H1 (cell line): Measurements from ENCODE around the gene ATG5. TPM values are rescaled to one million over a fixed set of nuclear protein-coding genes. Genes with fewer than 3 reads are reported as not detected.

Experiments used
- CTCF ChIA-PET: fragments of 300-600 bp; sonication (Branson Sonifier 250); formaldehyde crosslinking; loops from one replicate; lab custom pipeline; 2021; ENCODE audit not compliant: partially characterized antibody; lab: Charles Lee
- POLR2A ChIA-PET: fragments of 300-600 bp; sonication (Branson Sonifier 250); formaldehyde crosslinking; loops from one replicate; lab custom pipeline; 2021; ENCODE audit warnings: inconsistent platforms; ENCODE audit not compliant: partially characterized antibody; lab: Charles Lee
- DNase-seq, 2 experiments: peaks; one replicate each; pipeline versions ENCODE4 v3.0.0 to v3.0.0-alpha.2; 2010 to 2022; ENCODE audit warnings: low spot score in 2 of 2, low read depth in 1 of 2, mixed read lengths in 1 of 2
- FAIRE-seq: peaks from 2 replicates; lab custom pipeline; 2011; peaks lifted over from hg19 to GRCh38; lab: Jason Lieb, UNC
- H2AFZ ChIP-seq: 2 replicates; pipeline ENCODE4 v1.8.1; 2012; ENCODE audit warnings: low read length, inconsistent platforms
- H2AK5ac ChIP-seq: 2 replicates; pipeline ENCODE4 v1.6.1; 2013; ENCODE audit warnings: low read depth, low read length
- H2BK120ac ChIP-seq: replicated peaks from 2 replicates; pipeline ENCODE3; 2013; ENCODE audit warnings: low read depth, low read length, inconsistent platforms
- H2BK12ac ChIP-seq: 2 replicates; pipeline ENCODE4 v1.6.1; 2013; ENCODE audit warnings: low read depth, low read length
- H2BK15ac ChIP-seq: 2 replicates; pipeline ENCODE4 v1.6.1; 2013; ENCODE audit warnings: low read length
- H2BK20ac ChIP-seq: 2 replicates; pipeline ENCODE4 v1.6.1; 2013; ENCODE audit warnings: low read length
- H2BK5ac ChIP-seq: 2 replicates; pipeline ENCODE4 v1.6.1; 2013; ENCODE audit warnings: low read depth, low read length
- H3K14ac ChIP-seq: 2 replicates; pipeline ENCODE4 v1.6.1; 2013; ENCODE audit warnings: inconsistent platforms; ENCODE audit not compliant: insufficient read length
- H3K18ac ChIP-seq: 2 replicates; pipeline ENCODE4 v1.6.1; 2013; ENCODE audit warnings: low read length; ENCODE audit errors: extremely low read depth
- H3K23ac ChIP-seq: 2 replicates; pipeline ENCODE4 v1.6.1; 2013; ENCODE audit warnings: inconsistent platforms; ENCODE audit not compliant: insufficient read length
- H3K23me2 ChIP-seq: 2 replicates; pipeline ENCODE4 v1.6.1; 2013; ENCODE audit warnings: low read depth, low read length
- H3K27ac ChIP-seq: 2 replicates; pipeline ENCODE4 v1.6.1; 2011; ENCODE audit warnings: low read depth, low read length, inconsistent platforms
- H3K27me3 ChIP-seq, 4 experiments: replicated peaks in 1 of 4; 1 replicate in 1 of 4; 2 replicates in 3 of 4; pipeline versions ENCODE4 v1.6.1 to v1.8.1; 2011 to 2013; ENCODE audit warnings: low read length in 3 of 4, mild to moderate bottlenecking in 3 of 4, inconsistent platforms in 2 of 4, mixed read lengths in 2 of 4, moderate library complexity in 1 of 4; ENCODE audit not compliant: control insufficient read depth in 3 of 4, insufficient read depth in 3 of 4; ENCODE audit errors: extremely low read depth in 1 of 4
- H3K36me3 ChIP-seq, 4 experiments: 2 replicates each; pipeline versions ENCODE4 v1.6.1 to v1.8.1; 2011 to 2013; ENCODE audit warnings: mild to moderate bottlenecking in 4 of 4, low read length in 3 of 4, moderate library complexity in 2 of 4, control low read depth in 1 of 4, inconsistent platforms in 1 of 4; ENCODE audit not compliant: insufficient read depth in 4 of 4, control insufficient read depth in 2 of 4
- H3K4ac ChIP-seq: replicated peaks from 2 replicates; pipeline ENCODE3; 2013; ENCODE audit warnings: low read length, low read depth, mixed read lengths, inconsistent platforms; ENCODE audit not compliant: insufficient read length
- H3K4me1 ChIP-seq, 4 experiments: replicated peaks in 1 of 4; 1 replicate in 1 of 4; 2 replicates in 3 of 4; pipeline versions ENCODE4 v1.6.1 to v1.8.1; 2011 to 2013; ENCODE audit warnings: low read length in 3 of 4, inconsistent platforms in 2 of 4, mixed read lengths in 1 of 4; ENCODE audit not compliant: insufficient read depth in 4 of 4, control insufficient read depth in 3 of 4
- H3K4me2 ChIP-seq, 2 experiments: 2 replicates each; pipeline versions ENCODE4 v1.6.1 to v1.8.1; 2011 to 2013; ENCODE audit warnings: low read depth in 2 of 2, low read length in 2 of 2, control low read depth in 1 of 2, inconsistent platforms in 1 of 2, mild to moderate bottlenecking in 1 of 2; ENCODE audit not compliant: insufficient read depth in 1 of 2
- H3K4me3 ChIP-seq, 4 experiments: fragments of 200-600, 300-600 bp in 1 of 4; sonication (generic), shearing (Covaris generic), sonication (Bioruptor Twin) in 1 of 4; 2 replicates each; pipeline versions ENCODE4 v1.5.1 to v1.8.1; 2011 to 2016; ENCODE audit warnings: low read length in 4 of 4, low read depth in 3 of 4, control low read depth in 2 of 4, inconsistent platforms in 2 of 4, mild to moderate bottlenecking in 2 of 4, mixed read lengths in 1 of 4, moderate library complexity in 1 of 4; ENCODE audit not compliant: insufficient read depth in 2 of 4; ENCODE audit errors: extremely low read depth in 1 of 4
- H3K56ac ChIP-seq: replicated peaks from 2 replicates; pipeline ENCODE3; 2013; ENCODE audit warnings: low read depth, mild to moderate bottlenecking, mixed read lengths, low read length, inconsistent platforms; ENCODE audit not compliant: insufficient read length
- H3K79me1 ChIP-seq: 2 replicates; pipeline ENCODE4 v1.6.1; 2013; ENCODE audit warnings: low read depth, low read length, control low read depth
- H3K79me2 ChIP-seq, 2 experiments: 2 replicates each; pipeline versions ENCODE4 v1.6.1 to v1.8.1; 2012 to 2013; ENCODE audit warnings: low read length in 2 of 2, mild to moderate bottlenecking in 2 of 2, inconsistent platforms in 1 of 2; ENCODE audit not compliant: insufficient read depth in 2 of 2, control insufficient read depth in 1 of 2
- H3K9ac ChIP-seq, 4 experiments: replicated peaks in 1 of 4; 1 replicate in 1 of 4; 2 replicates in 3 of 4; pipeline versions ENCODE4 v1.6.1 to v1.8.1; 2011 to 2013; ENCODE audit warnings: low read depth in 3 of 4, low read length in 3 of 4, control low read depth in 2 of 4, mild to moderate bottlenecking in 2 of 4, moderate library complexity in 2 of 4, inconsistent platforms in 1 of 4; ENCODE audit errors: extremely low read depth in 1 of 4
- H3K9me3 ChIP-seq, 2 experiments: 2 replicates each; pipeline versions ENCODE4 v1.6.1 to v1.8.1; 2012 to 2013; ENCODE audit warnings: mild to moderate bottlenecking in 2 of 2, moderate library complexity in 2 of 2, control low read depth in 1 of 2, inconsistent platforms in 1 of 2, low read depth in 1 of 2, low read length in 1 of 2, mixed read lengths in 1 of 2; ENCODE audit not compliant: insufficient read depth in 2 of 2
- H4K20me1 ChIP-seq, 2 experiments: replicated peaks in 1 of 2; 2 replicates each; pipeline versions ENCODE3 to v1.8.1; 2011 to 2013; ENCODE audit warnings: inconsistent platforms in 2 of 2, low read length in 2 of 2, mild to moderate bottlenecking in 1 of 2; ENCODE audit not compliant: insufficient read depth in 2 of 2, control insufficient read depth in 1 of 2
- H4K5ac ChIP-seq: 2 replicates; pipeline ENCODE4 v1.6.1; 2013; ENCODE audit warnings: low read length, low read depth, mixed read lengths, inconsistent platforms; ENCODE audit not compliant: insufficient read length
- H4K8ac ChIP-seq: 2 replicates; pipeline ENCODE4 v1.8.0; 2013; ENCODE audit warnings: mild to moderate bottlenecking, moderate library complexity, low read length, inconsistent platforms; ENCODE audit not compliant: insufficient read depth; ENCODE audit errors: extremely low read depth
- H4K91ac ChIP-seq: replicated peaks from 2 replicates; pipeline ENCODE3; 2013; ENCODE audit warnings: low read length, mixed read lengths, inconsistent platforms; ENCODE audit not compliant: insufficient read length
- HDAC6 ChIP-seq: IDR thresholded peaks from one replicate; pipeline ENCODE4 v1.7.1; 2012; ENCODE audit warnings: low read depth, mild to moderate bottlenecking, inconsistent platforms, low read length, moderate library complexity
- SIRT6 ChIP-seq: IDR thresholded peaks from one replicate; pipeline ENCODE4 v1.7.1; 2012; ENCODE audit warnings: low read length, inconsistent platforms
- SP1 ChIP-seq: IDR thresholded peaks from 2 replicates; pipeline ENCODE4 v1.6.1; 2011; ENCODE audit warnings: low read depth, low read length
- SP4 ChIP-seq: IDR thresholded peaks from 2 replicates; pipeline ENCODE4 v1.6.1; 2012; ENCODE audit warnings: low read length, inconsistent platforms
- SRF ChIP-seq: IDR thresholded peaks from 2 replicates; pipeline ENCODE4 v1.6.1; 2011; ENCODE audit warnings: mild to moderate bottlenecking, low read depth, low read length, moderate library complexity
- TCF12 ChIP-seq: IDR thresholded peaks from 2 replicates; pipeline ENCODE4 v1.6.1; 2011; ENCODE audit warnings: low read depth, mild to moderate bottlenecking, low read length
- WGBS, 2 experiments: shearing (Covaris generic) in 1 of 2; methylation state at CpG; one replicate each; pipeline versions ENCODE4 v1.1.6 to v1.1.7; 2013 to 2015; ENCODE audit warnings: low lambda C conversion rate in 2 of 2, mixed read lengths in 2 of 2, inconsistent platforms in 1 of 2, low coverage in 1 of 2, missing lambda C conversion rate in 1 of 2; ENCODE audit not compliant: insufficient replicate concordance in 2 of 2, insufficient coverage in 1 of 2, insufficient read length in 1 of 2; ENCODE audit errors: extremely low coverage in 1 of 2, missing lambda C conversion rate in 1 of 2; 5-methylcytosine and 5-hydroxymethylcytosine counted together
- polyA plus RNA-seq, 7 experiments: library from polyadenylated mRNA; depleted of rRNA in 3 of 7; stranded (reverse) in 5 of 7; unstranded in 2 of 7; fragments of >200 nt in 5 of 7; fragments of 200-250 nt in 2 of 7; gene quantifications; 1 replicate in 5 of 7; 2 replicates in 1 of 7; 4 replicates in 1 of 7; pipeline versions ENCODE4 v1.2.1 to v1.2.3, GENCODE V29; 2011 to 2013; ENCODE audit warnings: missing spikeins in 2 of 7, mixed read lengths in 2 of 7
- total RNA-seq: library from RNA; stranded (reverse); fragmentation: NEBNext Ultra II Directional; extraction: Animal tissue kit (Norgen Biotek cat#: 25700); gene quantifications from 2 replicates; pipeline ENCODE4 v1.2.1, GENCODE V29; 2021
- TF ChIP-seq, protein P1 (sequence below): IDR thresholded peaks from 2 replicates; pipeline ENCODE4 v1.6.1; 2011; ENCODE audit warnings: low read length, improper control_type of control experiment

Gene ATG5
- total and polyA plus RNA-seq, 2 of the 8 experiments (the other 6 are each of a cell fraction or from before 2014, with no cell fraction given), result 18.2 to 39.0 TPM

DNA sequence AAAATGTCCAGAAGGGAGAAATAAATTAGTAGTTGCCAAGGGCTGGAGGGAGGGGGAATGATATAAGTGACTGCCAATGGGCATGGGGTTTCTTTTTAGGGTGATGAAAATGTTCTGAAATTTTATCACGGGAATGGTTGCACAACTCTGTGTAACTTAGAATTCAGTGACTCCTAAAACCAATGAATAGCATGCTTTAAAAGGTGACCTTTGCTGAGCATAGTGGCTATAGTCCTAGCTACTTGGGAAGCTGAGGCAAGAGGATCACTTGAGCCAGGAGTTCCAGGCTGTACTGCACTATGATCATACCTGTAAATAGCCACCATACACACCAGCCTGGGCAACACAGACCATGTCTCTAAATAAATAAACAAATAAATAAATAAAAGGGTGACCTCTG lies 109.0 kb downstream of the ATG5 start:
- Histone ChIP-seq H3K23ac (no peak overlapping the region), H2BK5ac (no peak overlapping the region), H3K27me3 (no peaks in the 10 kb centered on the region), H2AFZ (no peak overlapping the region), H2BK12ac (no peak overlapping the region), H3K9me3 (no peaks in the 10 kb centered on the region), H2BK120ac (no peak overlapping the region), H3K4me2 (no peak overlapping the region), H3K23me2 (no peaks in the 10 kb centered on the region), H3K14ac (no peak overlapping the region), H3K56ac (no peak overlapping the region), H3K79me2 (peaks cover 0 to 15% of the 10 kb centered on the region in 2 experiments; a peak in 2 of 4 replicates), H4K5ac (no peak overlapping the region), H3K9ac (no peak overlapping the region), H3K4me3 (no peak overlapping the region), H3K36me3 (no peaks in the 10 kb centered on the region), H2BK15ac (no peak overlapping the region), H3K79me1 (no peaks in the 10 kb centered on the region), H2BK20ac (no peak overlapping the region), H4K91ac (no peak overlapping the region), H3K4me1 (peaks cover 0 to 2% (median 0%) of the 10 kb centered on the region in 4 experiments; a peak in 1 of 7 replicates), H3K4ac (no peak overlapping the region), H3K18ac (no peak overlapping the region), H3K27ac (no peak overlapping the region), H2AK5ac (no peak overlapping the region), H4K8ac (no peak overlapping the region), H4K20me1 (no peaks in the 10 kb centered on the region)
- WGBS, 2 experiments, result 79% methylated on average over 1 of the region's 1 CpG; no CpG with 5 or more reads in 1 of the 2 experiments
- FAIRE-seq (no peak), DNase-seq (no peak)
- POLR2A ChIA-PET, result no interaction called here
- CTCF ChIA-PET, result no interaction called here
- TF ChIP-seq HDAC6, result no peak
- TF ChIP-seq, protein P1, sequence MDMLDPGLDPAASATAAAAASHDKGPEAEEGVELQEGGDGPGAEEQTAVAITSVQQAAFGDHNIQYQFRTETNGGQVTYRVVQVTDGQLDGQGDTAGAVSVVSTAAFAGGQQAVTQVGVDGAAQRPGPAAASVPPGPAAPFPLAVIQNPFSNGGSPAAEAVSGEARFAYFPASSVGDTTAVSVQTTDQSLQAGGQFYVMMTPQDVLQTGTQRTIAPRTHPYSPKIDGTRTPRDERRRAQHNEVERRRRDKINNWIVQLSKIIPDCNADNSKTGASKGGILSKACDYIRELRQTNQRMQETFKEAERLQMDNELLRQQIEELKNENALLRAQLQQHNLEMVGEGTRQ, result no peak
- no peak for TF ChIP-seq TCF12
- no peak for TF ChIP-seq SP1
- TF ChIP-seq SIRT6, result no peak
- TF ChIP-seq SRF, result no peak
- no peak for TF ChIP-seq SP4
